NB4 (cell line): Measurements from ENCODE around the gene RNASE2.

Source experiments
- POLR2A ChIP-seq: IDR thresholded peaks from 2 replicates; pipeline ENCODE4 v1.6.1; 2011; ENCODE audit warnings: mild to moderate bottlenecking; ENCODE audit not compliant: insufficient read length; ENCODE audit errors: extremely low read depth
- TF ChIP-seq, protein P1 (sequence below): IDR thresholded peaks from one replicate; pipeline ENCODE4 v1.5.1; 2012; ENCODE audit warnings: low read depth, low read length

DNA sequence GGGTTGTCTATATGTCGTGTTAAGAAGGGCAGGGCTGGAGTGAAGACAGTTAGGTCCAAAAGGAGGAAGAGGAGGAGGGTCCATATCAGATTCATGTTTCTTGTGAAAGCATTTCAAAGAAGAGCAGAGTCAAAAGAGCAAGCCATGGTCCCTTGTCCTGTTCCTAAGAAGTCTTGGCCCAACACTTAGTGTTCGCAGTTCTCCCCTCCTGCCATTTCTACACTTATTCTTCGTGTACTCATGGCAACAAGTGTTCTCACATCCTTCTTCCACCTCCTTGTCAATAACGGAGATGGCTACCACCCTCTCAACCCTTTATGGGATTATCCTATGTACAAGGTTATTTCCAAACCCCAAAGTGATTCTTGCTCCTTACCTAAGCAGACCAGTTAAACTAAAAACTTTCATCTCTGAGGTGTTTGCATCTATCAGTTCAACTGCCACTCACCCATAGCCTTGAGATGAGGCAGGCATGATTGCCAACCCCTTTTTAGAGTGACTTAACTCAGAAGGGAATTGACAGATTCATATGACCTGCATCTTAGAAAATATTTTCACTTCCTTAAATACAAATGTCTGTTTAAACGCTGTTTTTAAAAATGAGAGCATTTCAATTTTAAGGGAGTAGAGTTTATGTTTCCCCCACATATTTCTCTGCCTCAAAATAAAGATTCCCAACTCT is 19.8 kb upstream of the RNASE2 start:
- TF ChIP-seq, protein P1, sequence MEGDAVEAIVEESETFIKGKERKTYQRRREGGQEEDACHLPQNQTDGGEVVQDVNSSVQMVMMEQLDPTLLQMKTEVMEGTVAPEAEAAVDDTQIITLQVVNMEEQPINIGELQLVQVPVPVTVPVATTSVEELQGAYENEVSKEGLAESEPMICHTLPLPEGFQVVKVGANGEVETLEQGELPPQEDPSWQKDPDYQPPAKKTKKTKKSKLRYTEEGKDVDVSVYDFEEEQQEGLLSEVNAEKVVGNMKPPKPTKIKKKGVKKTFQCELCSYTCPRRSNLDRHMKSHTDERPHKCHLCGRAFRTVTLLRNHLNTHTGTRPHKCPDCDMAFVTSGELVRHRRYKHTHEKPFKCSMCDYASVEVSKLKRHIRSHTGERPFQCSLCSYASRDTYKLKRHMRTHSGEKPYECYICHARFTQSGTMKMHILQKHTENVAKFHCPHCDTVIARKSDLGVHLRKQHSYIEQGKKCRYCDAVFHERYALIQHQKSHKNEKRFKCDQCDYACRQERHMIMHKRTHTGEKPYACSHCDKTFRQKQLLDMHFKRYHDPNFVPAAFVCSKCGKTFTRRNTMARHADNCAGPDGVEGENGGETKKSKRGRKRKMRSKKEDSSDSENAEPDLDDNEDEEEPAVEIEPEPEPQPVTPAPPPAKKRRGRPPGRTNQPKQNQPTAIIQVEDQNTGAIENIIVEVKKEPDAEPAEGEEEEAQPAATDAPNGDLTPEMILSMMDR, result no peak
- TF ChIP-seq POLR2A, result no peak
